Neural cell (in vitro differentiated cells): Measurements from ENCODE around the gene ZNF384. TPM values are rescaled to one million over a fixed set of nuclear protein-coding genes. Genes with fewer than 3 reads are reported as not detected.

Experiments
- H2AFZ ChIP-seq: fragments of 200-600, 300-800 bp; sonication (generic), shearing (Covaris generic); 2 replicates; pipeline ENCODE4 v1.6.0; 2014; ENCODE audit warnings: low read depth, mild to moderate bottlenecking, antibody characterized with exemption, low read length, moderate library complexity
- H3F3A ChIP-seq: fragments of 200-600 bp; shearing (Covaris generic); 2 replicates; pipeline ENCODE4 v1.6.1; 2016; ENCODE audit warnings: mild to moderate bottlenecking, moderate library complexity, mixed read lengths, antibody characterized with exemption, low read length; ENCODE audit not compliant: insufficient read depth, poor library complexity, severe bottlenecking
- H3K27ac ChIP-seq: fragments of 200-600, 300-800 bp; sonication (generic), shearing (Covaris generic); 2 replicates; pipeline ENCODE4 v1.5.1; 2014; ENCODE audit warnings: mild to moderate bottlenecking, low read length, moderate library complexity
- H3K27me3 ChIP-seq: fragments of 300-800, 200-600 bp; sonication (generic), shearing (Covaris generic); 2 replicates; pipeline ENCODE4 v1.6.0; 2014; ENCODE audit warnings: mild to moderate bottlenecking, low read depth, low read length, moderate library complexity; ENCODE audit not compliant: insufficient read depth
- H3K36me3 ChIP-seq: fragments of 300-800, 200-600 bp; sonication (generic), shearing (Covaris generic); 2 replicates; pipeline ENCODE4 v1.5.1; 2014; ENCODE audit warnings: mild to moderate bottlenecking, antibody characterized with exemption, low read length, moderate library complexity; ENCODE audit not compliant: insufficient read depth
- H3K4me2 ChIP-seq: fragments of 300-800, 200-600 bp; sonication (generic), shearing (Covaris generic); 2 replicates; pipeline ENCODE4 v1.6.0; 2014; ENCODE audit warnings: mild to moderate bottlenecking, low read length
- H3K4me3 ChIP-seq: fragments of 300-800, 200-600 bp; sonication (generic), shearing (Covaris generic); 2 replicates; pipeline ENCODE4 v1.5.1; 2014; ENCODE audit warnings: mild to moderate bottlenecking, low read length, moderate library complexity
- H3K79me2 ChIP-seq: fragments of 200-600 bp; shearing (Covaris generic); replicated peaks from 2 replicates; pipeline ENCODE4 v1.6.0; 2014; ENCODE audit warnings: mild to moderate bottlenecking, low read length, moderate library complexity; ENCODE audit not compliant: insufficient read depth
- H3K9ac ChIP-seq: fragments of 300-800, 200-600 bp; sonication (generic), shearing (Covaris generic); 2 replicates; pipeline ENCODE4 v1.6.1; 2016; ENCODE audit warnings: mild to moderate bottlenecking, low read length, mixed read lengths
- H3K9me2 ChIP-seq: fragments of 200-600 bp; shearing (Covaris generic); 2 replicates; pipeline ENCODE4 v1.6.1; 2016; ENCODE audit warnings: mild to moderate bottlenecking, low read length, mixed read lengths; ENCODE audit not compliant: insufficient read depth
- H3K9me3 ChIP-seq: fragments of 200-600, 300-800 bp; sonication (generic), shearing (Covaris generic); 2 replicates; pipeline ENCODE4 v1.6.1; 2016; ENCODE audit warnings: mild to moderate bottlenecking, mixed run types, low read length, moderate library complexity, mixed read lengths
- H4K20me1 ChIP-seq: fragments of 200-600 bp; shearing (Covaris generic); 2 replicates; pipeline ENCODE4 v1.6.1; 2016; ENCODE audit warnings: mild to moderate bottlenecking, mixed run types; ENCODE audit not compliant: insufficient read depth
- CTCF ChIP-seq: fragments of 450-650 bp; IDR thresholded peaks from 2 replicates; pipeline ENCODE4 v1.5.1; 2014; ENCODE audit warnings: antibody characterized with exemption, mild to moderate bottlenecking, moderate library complexity; ENCODE audit not compliant: poor library complexity, severe bottlenecking
- EP300 ChIP-seq: fragments of 450-650 bp; conservative IDR thresholded peaks from 2 replicates; pipeline ENCODE4 v1.6.1; 2014; ENCODE audit warnings: antibody characterized with exemption, mild to moderate bottlenecking, moderate library complexity; ENCODE audit not compliant: poor library complexity, severe bottlenecking
- EZH2 ChIP-seq: fragments of 200-600, 300-800 bp; shearing (Covaris generic), sonication (generic); IDR thresholded peaks from 2 replicates; pipeline ENCODE4 v1.6.1; 2014; ENCODE audit warnings: antibody characterized with exemption, low read length, borderline replicate concordance, mild to moderate bottlenecking; ENCODE audit not compliant: insufficient read depth, poor library complexity, severe bottlenecking
- MXI1 ChIP-seq: fragments of 450-650 bp; conservative IDR thresholded peaks from 2 replicates; pipeline ENCODE4 v1.6.1; 2014; ENCODE audit warnings: antibody characterized with exemption, mild to moderate bottlenecking; ENCODE audit not compliant: poor library complexity, severe bottlenecking
- POLR2AphosphoS5 ChIP-seq: IDR thresholded peaks from 2 replicates; pipeline ENCODE4 v1.6.1; 2012
- RAD21 ChIP-seq: fragments of 450-650 bp; conservative IDR thresholded peaks from 2 replicates; pipeline ENCODE4 v1.6.1; 2014; ENCODE audit warnings: antibody characterized with exemption, mild to moderate bottlenecking, moderate library complexity
- REST ChIP-seq: IDR thresholded peaks from 2 replicates; pipeline ENCODE4 v1.6.1; 2012; ENCODE audit warnings: borderline replicate concordance
- SMC3 ChIP-seq: fragments of 450-650 bp; conservative IDR thresholded peaks from 2 replicates; pipeline ENCODE4 v1.6.1; 2014; ENCODE audit warnings: antibody characterized with exemption, mild to moderate bottlenecking, moderate library complexity; ENCODE audit not compliant: poor library complexity
- TAF1 ChIP-seq: IDR thresholded peaks from 2 replicates; pipeline ENCODE4 v1.6.1; 2012; ENCODE audit warnings: low read depth
- polyA plus RNA-seq: library from polyadenylated mRNA; depleted of rRNA; stranded (reverse); fragments of >200 nt; gene quantifications from 2 replicates; pipeline ENCODE4 v1.2.3, GENCODE V29; 2014

ZNF384 gene
- polyA plus RNA-seq, 1 donor from 2014 or later = 25.8 TPM

GRCh38 chr12:6641131-6641530, 48.0 kb downstream of the ZNF384 start:
- no peaks in the 10 kb centered on the region for H3K9me3 ChIP-seq
- no peaks in the 10 kb centered on the region for H3F3A ChIP-seq
- no peaks in the 10 kb centered on the region for H3K27me3 ChIP-seq
- H3K4me2 ChIP-seq = no peak overlapping the region
- H2AFZ ChIP-seq = no peak overlapping the region
- no peak overlapping the region for H3K4me3 ChIP-seq
- H4K20me1 ChIP-seq = no peaks in the 10 kb centered on the region
- no peak overlapping the region for H3K27ac ChIP-seq
- H3K79me2 ChIP-seq = no peaks in the 10 kb centered on the region
- no peaks in the 10 kb centered on the region for H3K9me2 ChIP-seq
- no peaks in the 10 kb centered on the region for H3K36me3 ChIP-seq
- no peak for TF ChIP-seq MXI1
- TF ChIP-seq TAF1 = no peak
- no peak overlapping the region for H3K9ac ChIP-seq

DNA sequence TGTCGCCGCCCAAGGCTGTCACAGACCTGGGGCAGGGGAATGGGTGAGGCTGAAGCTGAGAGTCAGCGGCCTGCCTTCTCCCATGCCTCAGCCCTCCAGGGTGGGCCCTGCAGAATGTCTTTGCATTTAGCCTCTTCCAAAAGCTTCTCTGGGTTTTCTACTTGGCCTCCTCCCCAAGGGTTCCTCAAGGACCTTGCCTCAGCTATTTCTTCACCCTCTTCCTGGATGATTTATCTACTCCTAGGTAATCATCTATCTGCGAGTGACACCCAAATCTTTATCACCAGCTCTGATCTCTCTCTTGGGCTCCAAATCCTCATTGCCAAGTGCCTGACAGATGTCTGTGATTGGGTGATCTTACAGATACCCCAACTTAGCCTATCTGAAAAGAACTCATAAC, 48.7 kb downstream of the ZNF384 start:
- Histone ChIP-seq H3K4me2 (no peak overlapping the region), H3K79me2 (no peaks in the 10 kb centered on the region), H4K20me1 (no peaks in the 10 kb centered on the region), H3K4me3 (no peak overlapping the region), H3K27me3 (no peaks in the 10 kb centered on the region), H3K36me3 (no peaks in the 10 kb centered on the region), H3K9ac (no peak overlapping the region), H3F3A (no peaks in the 10 kb centered on the region), H3K9me3 (no peaks in the 10 kb centered on the region), H2AFZ (no peak overlapping the region), H3K27ac (no peak overlapping the region), H3K9me2 (no peaks in the 10 kb centered on the region)
- TF ChIP-seq RAD21 (no peak), EP300 (no peak), SMC3 (no peak), REST (no peak), MXI1 (no peak), POLR2AphosphoS5 (no peak), EZH2 (no peak), TAF1 (no peak), CTCF (no peak)

DNA sequence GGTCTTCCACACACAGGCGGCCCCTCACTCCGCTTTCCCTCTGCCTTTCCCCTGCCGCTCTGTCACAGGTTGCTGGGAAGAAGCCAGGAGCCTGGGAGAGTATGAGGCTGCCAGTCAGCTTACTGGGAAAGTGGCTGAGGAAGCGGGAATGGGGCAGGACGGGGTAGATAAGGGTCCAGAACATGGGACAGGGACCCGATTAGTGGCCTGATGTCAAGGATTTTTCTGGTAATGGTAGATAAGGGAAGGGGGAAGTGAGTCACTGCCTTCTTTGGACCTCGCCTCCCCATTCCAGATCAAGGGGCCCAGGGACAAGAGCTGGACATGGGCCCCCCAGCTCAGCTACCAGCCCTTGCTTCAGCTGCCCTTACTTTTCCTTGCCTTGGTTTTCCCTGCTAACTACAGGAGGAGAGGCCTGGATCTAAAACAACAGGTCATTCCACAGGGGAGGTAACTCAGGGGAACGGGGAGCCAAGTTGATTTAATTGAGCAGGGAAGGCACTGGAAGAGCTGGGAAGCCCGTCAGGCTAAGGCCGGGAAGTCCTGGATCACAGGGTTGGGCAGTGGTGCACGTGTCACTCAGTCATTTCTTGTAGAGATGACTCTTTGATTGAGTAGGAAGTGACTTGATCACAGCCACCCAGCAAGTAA, 49.9 kb downstream of the ZNF384 start:
- Histone ChIP-seq H3K27me3 (no peaks in the 10 kb centered on the region), H3K79me2 (no peaks in the 10 kb centered on the region), H3K36me3 (no peaks in the 10 kb centered on the region), H4K20me1 (no peaks in the 10 kb centered on the region), H3F3A (no peaks in the 10 kb centered on the region), H3K4me2 (no peak overlapping the region), H2AFZ (no peak overlapping the region), H3K9me3 (no peaks in the 10 kb centered on the region), H3K9ac (no peak overlapping the region), H3K4me3 (no peak overlapping the region), H3K9me2 (no peaks in the 10 kb centered on the region), H3K27ac (no peak overlapping the region)
- no peak for TF ChIP-seq MXI1
- TF ChIP-seq EP300 = no peak
- TF ChIP-seq SMC3 = no peak
- TF ChIP-seq REST = no peak
- no peak for TF ChIP-seq POLR2AphosphoS5
- TF ChIP-seq RAD21 = no peak
- TF ChIP-seq TAF1 = no peak
- no peak for TF ChIP-seq EZH2
- TF ChIP-seq CTCF = no peak
